ENCODE results near the gene SAMD8.

SAMD8 gene

GRCh38 chr10:75079436-75080083 is 31.9 kb upstream of the SAMD8 start:
- H3K4me1 ChIP-seq (ENCODE audit: control insufficient read depth, insufficient read depth, low read depth, low read length), result no peaks in the 10 kb centered on the region
- 54% methylated on average over 7 of the region's 9 CpGs for WGBS

GRCh38 chr10:75080554-75080953 is 30.9 kb upstream of the SAMD8 start:
- Histone ChIP-seq H2BK15ac (ENCODE audit: low read depth, poor library complexity, severe bottlenecking) (no peak overlapping the region), H2AK5ac (ENCODE audit: low read length, severe bottlenecking) (no peak overlapping the region), H3K27ac (ENCODE audit: low read length, poor library complexity, severe bottlenecking) (no peak overlapping the region), H3K14ac (ENCODE audit: low read length in 2 of 2) (no peak overlapping the region), H4K8ac (ENCODE audit: low read length) (no peak overlapping the region), H3K23ac (ENCODE audit: low read length in 2 of 2) (no peak overlapping the region), H3K27me3 (ENCODE audit: control insufficient read depth in 1 of 2, insufficient read depth in 1 of 2, low read length in 2 of 2) (peaks cover 0 to 41% of the 10 kb centered on the region in 2 experiments), H3K4ac (ENCODE audit: low read depth in 1 of 2, low read length in 2 of 2) (no peak overlapping the region), H2BK5ac (ENCODE audit: low read depth, low read length, poor library complexity, severe bottlenecking) (no peak overlapping the region), H3K9me3 (ENCODE audit: control insufficient read depth, low read length) (peaks cover 7% of the 10 kb centered on the region), H2BK120ac (ENCODE audit: low read depth, low read length) (no peak overlapping the region), H2BK12ac (ENCODE audit: low read length in 2 of 2) (no peak overlapping the region), H3K36me3 (ENCODE audit: control insufficient read depth in 1 of 2, insufficient read depth in 2 of 2, low read depth in 1 of 2, low read length in 2 of 2) (no peaks in the 10 kb centered on the region), H3K4me2 (ENCODE audit: low read length, poor library complexity, severe bottlenecking) (no peak overlapping the region), H3K18ac (ENCODE audit: low read depth in 1 of 2, low read length in 2 of 2) (no peak overlapping the region), H3K79me1 (replicated peaks; ENCODE audit: low read length, poor library complexity, severe bottlenecking) (no peaks in the 10 kb centered on the region), H3K4me3 (ENCODE audit: insufficient read depth in 1 of 2, low read depth in 1 of 2, low read length in 2 of 2) (no peak overlapping the region), H3K4me1 (ENCODE audit: control insufficient read depth, insufficient read depth, low read depth, low read length) (no peaks in the 10 kb centered on the region), H4K91ac (ENCODE audit: low read length) (no peak overlapping the region), H3K9ac (ENCODE audit: low read length) (no peak overlapping the region), H2AFZ (ENCODE audit: low read depth, low read length) (no peak overlapping the region)
- WGBS, result 94% methylated on average over 4 of the region's 4 CpGs
- DNase-seq, result no peak

More at GRCh38 chr10:75079436-75080083, 31.9 kb upstream of the SAMD8 start:
- no peak overlapping the region for H2BK5ac ChIP-seq (ENCODE audit: low read depth, low read length, poor library complexity, severe bottlenecking)
- H3K9ac ChIP-seq (ENCODE audit: low read length), result no peak overlapping the region
- no peak overlapping the region for H3K14ac ChIP-seq (ENCODE audit: low read length in 2 of 2)
- no peak overlapping the region for H2AFZ ChIP-seq (ENCODE audit: low read depth, low read length)
- H2BK12ac ChIP-seq (ENCODE audit: low read length in 2 of 2), result no peak overlapping the region
- H4K91ac ChIP-seq (ENCODE audit: low read length), result no peak overlapping the region
- no peaks in the 10 kb centered on the region for H3K36me3 ChIP-seq (ENCODE audit: control insufficient read depth in 1 of 2, insufficient read depth in 2 of 2, low read depth in 1 of 2, low read length in 2 of 2)
- DNase-seq, result no peak
- no peak overlapping the region for H3K4ac ChIP-seq (ENCODE audit: low read depth in 1 of 2, low read length in 2 of 2)
- no peaks in the 10 kb centered on the region for H3K79me1 ChIP-seq (replicated peaks; ENCODE audit: low read length, poor library complexity, severe bottlenecking)
- no peak overlapping the region for H2BK15ac ChIP-seq (ENCODE audit: low read depth, poor library complexity, severe bottlenecking)
- H4K8ac ChIP-seq (ENCODE audit: low read length), result peak overlapping the region; percentile 19
- H3K27ac ChIP-seq (ENCODE audit: low read length, poor library complexity, severe bottlenecking), result no peak overlapping the region
- H3K4me3 ChIP-seq (ENCODE audit: insufficient read depth in 1 of 2, low read depth in 1 of 2, low read length in 2 of 2), result no peak overlapping the region
- H3K4me2 ChIP-seq (ENCODE audit: low read length, poor library complexity, severe bottlenecking), result no peak overlapping the region
- peaks cover 0 to 31% of the 10 kb centered on the region in 2 experiments for H3K27me3 ChIP-seq (ENCODE audit: control insufficient read depth in 1 of 2, insufficient read depth in 1 of 2, low read length in 2 of 2)
- H2AK5ac ChIP-seq (ENCODE audit: low read length, severe bottlenecking), result no peak overlapping the region
- no peak overlapping the region for H3K18ac ChIP-seq (ENCODE audit: low read depth in 1 of 2, low read length in 2 of 2)
- H2BK120ac ChIP-seq (ENCODE audit: low read depth, low read length), result no peak overlapping the region
- H3K23ac ChIP-seq (ENCODE audit: low read length in 2 of 2), result no peak overlapping the region
- H3K9me3 ChIP-seq (ENCODE audit: control insufficient read depth, low read length), result peaks cover 7% of the 10 kb centered on the region

- Histone ChIP-seq H2BK120ac (ENCODE audit: low read depth, low read length) (no peak overlapping the region), H3K14ac (ENCODE audit: low read length in 2 of 2) (no peak overlapping the region)
- WGBS, result 93% methylated on average over 5 of the region's 5 CpGs
These were observed 30.1 kb upstream of the SAMD8 start for GRCh38 chr10:75081379-75081778.

DNA sequence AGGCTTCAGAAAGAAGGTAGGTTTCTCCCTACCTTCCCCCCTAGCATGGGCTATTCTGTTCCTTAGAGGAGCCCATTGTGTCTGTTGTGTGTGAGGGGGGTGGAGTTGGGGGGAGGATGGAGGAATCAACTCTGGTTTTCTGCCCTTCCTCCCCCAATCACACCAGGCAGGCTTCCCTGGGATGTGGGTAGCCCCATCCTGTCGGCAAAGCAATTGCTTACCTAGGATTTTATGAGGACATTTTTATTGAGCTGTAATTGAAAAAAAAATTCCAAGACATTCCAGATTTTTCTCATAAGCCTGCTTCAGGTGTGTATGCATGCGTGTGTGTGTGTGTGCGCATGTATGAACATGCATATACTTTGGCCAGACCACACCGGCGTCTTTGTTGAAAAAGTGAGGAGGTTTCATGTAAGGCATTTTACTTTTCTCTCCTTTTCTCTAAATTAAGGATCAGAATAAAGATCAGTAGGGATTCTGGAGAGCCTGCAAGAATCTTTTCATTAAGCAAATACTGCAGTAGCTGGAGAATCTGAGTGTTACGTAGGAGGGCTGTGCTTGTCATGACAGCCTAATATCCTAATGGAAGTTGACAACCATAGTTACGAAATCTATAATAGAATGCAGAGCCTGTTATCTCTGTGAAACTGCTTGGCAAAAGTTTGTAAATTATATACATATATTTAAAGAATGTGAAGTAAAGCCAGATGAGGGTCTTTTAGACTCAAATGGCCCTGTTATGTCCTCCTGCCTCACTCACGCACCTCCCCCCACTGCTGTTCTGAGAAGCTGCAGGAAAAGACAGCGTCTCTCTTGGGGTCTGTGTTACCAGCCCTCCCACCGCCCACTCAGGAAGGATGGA is 27.3 kb upstream of the SAMD8 start:
- WGBS, result 78% methylated on average over 10 of the region's 10 CpGs
- Histone ChIP-seq H3K14ac (ENCODE audit: low read length in 2 of 2) (no peak overlapping the region), H2BK120ac (ENCODE audit: low read depth, low read length) (no peak overlapping the region)

More at GRCh38 chr10:75081379-75081778, 30.1 kb upstream of the SAMD8 start:
- Histone ChIP-seq H3K4me2 (ENCODE audit: low read length, poor library complexity, severe bottlenecking) (no peak overlapping the region), H3K9ac (ENCODE audit: low read length) (no peak overlapping the region), H2BK15ac (ENCODE audit: low read depth, poor library complexity, severe bottlenecking) (no peak overlapping the region), H3K36me3 (ENCODE audit: control insufficient read depth in 1 of 2, insufficient read depth in 2 of 2, low read depth in 1 of 2, low read length in 2 of 2) (no peaks in the 10 kb centered on the region), H3K27me3 (ENCODE audit: control insufficient read depth in 1 of 2, insufficient read depth in 1 of 2, low read length in 2 of 2) (peaks cover 0 to 39% of the 10 kb centered on the region in 2 experiments), H3K9me3 (ENCODE audit: control insufficient read depth, low read length) (peaks cover 7% of the 10 kb centered on the region), H2BK12ac (ENCODE audit: low read length in 2 of 2) (no peak overlapping the region), H4K8ac (ENCODE audit: low read length) (no peak overlapping the region), H3K23ac (ENCODE audit: low read length in 2 of 2) (no peak overlapping the region), H2AFZ (ENCODE audit: low read depth, low read length) (no peak overlapping the region), H3K27ac (ENCODE audit: low read length, poor library complexity, severe bottlenecking) (no peak overlapping the region), H3K18ac (ENCODE audit: low read depth in 1 of 2, low read length in 2 of 2) (no peak overlapping the region), H2BK5ac (ENCODE audit: low read depth, low read length, poor library complexity, severe bottlenecking) (no peak overlapping the region), H3K79me1 (replicated peaks; ENCODE audit: low read length, poor library complexity, severe bottlenecking) (no peaks in the 10 kb centered on the region), H3K4ac (ENCODE audit: low read depth in 1 of 2, low read length in 2 of 2) (no peak overlapping the region), H3K4me3 (ENCODE audit: insufficient read depth in 1 of 2, low read depth in 1 of 2, low read length in 2 of 2) (no peak overlapping the region), H4K91ac (ENCODE audit: low read length) (no peak overlapping the region), H2AK5ac (ENCODE audit: low read length, severe bottlenecking) (no peak overlapping the region), H3K4me1 (ENCODE audit: control insufficient read depth, insufficient read depth, low read depth, low read length) (no peaks in the 10 kb centered on the region)
- DNase-seq, result no peak

More for the DNA sequence above, 27.3 kb upstream of the SAMD8 start:
- Histone ChIP-seq H3K4me2 (ENCODE audit: low read length, poor library complexity, severe bottlenecking) (no peak overlapping the region), H3K9ac (ENCODE audit: low read length) (no peak overlapping the region), H2BK5ac (ENCODE audit: low read depth, low read length, poor library complexity, severe bottlenecking) (no peak overlapping the region), H2BK15ac (ENCODE audit: low read depth, poor library complexity, severe bottlenecking) (no peak overlapping the region), H3K27ac (ENCODE audit: low read length, poor library complexity, severe bottlenecking) (no peak overlapping the region), H3K18ac (ENCODE audit: low read depth in 1 of 2, low read length in 2 of 2) (no peak overlapping the region), H3K4me1 (ENCODE audit: control insufficient read depth, insufficient read depth, low read depth, low read length) (no peaks in the 10 kb centered on the region), H2AFZ (ENCODE audit: low read depth, low read length) (no peak overlapping the region), H3K79me1 (replicated peaks; ENCODE audit: low read length, poor library complexity, severe bottlenecking) (no peaks in the 10 kb centered on the region), H3K36me3 (ENCODE audit: control insufficient read depth in 1 of 2, insufficient read depth in 2 of 2, low read depth in 1 of 2, low read length in 2 of 2) (no peaks in the 10 kb centered on the region), H4K8ac (ENCODE audit: low read length) (no peak overlapping the region), H2BK12ac (ENCODE audit: low read length in 2 of 2) (no peak overlapping the region), H3K27me3 (ENCODE audit: control insufficient read depth in 1 of 2, insufficient read depth in 1 of 2, low read length in 2 of 2) (peaks cover 0 to 49% of the 10 kb centered on the region in 2 experiments), H3K4me3 (ENCODE audit: insufficient read depth in 1 of 2, low read depth in 1 of 2, low read length in 2 of 2) (no peak overlapping the region), H3K4ac (ENCODE audit: low read depth in 1 of 2, low read length in 2 of 2) (no peak overlapping the region), H3K9me3 (ENCODE audit: control insufficient read depth, low read length) (peaks cover 7% of the 10 kb centered on the region), H2AK5ac (ENCODE audit: low read length, severe bottlenecking) (no peak overlapping the region), H3K23ac (ENCODE audit: low read length in 2 of 2) (no peak overlapping the region), H4K91ac (ENCODE audit: low read length) (no peak overlapping the region)
- DNase-seq, result peak; percentile 17

All from mesenchymal stem cell (in vitro differentiated cells and primary cell).